Measurements from ENCODE around the gene CBFA2T2.
"Not testable (repeated sequence)": the region's sequence is repeated elsewhere in the genome, so short reads cannot be mapped to it uniquely, and the experiment has no call there.

CBFA2T2 gene

GRCh38 chr20:33490023-33490933 is at the start of gene CBFA2T2:
CBFA2T2 (plus strand) TSS chr20:33490096; CDS start chr20:33490268, 172 bp downstream.
- DNase-seq: no peak

- not testable (repeated sequence) for DNase-seq
Measured at GRCh38 chr20:33440562-33440961, 49.3 kb upstream of the CBFA2T2 start.

- DNase-seq: no peak
Measured at GRCh38 chr20:33441142-33441955, 48.5 kb upstream of the CBFA2T2 start.

GRCh38 chr20:33442136-33443005 is 47.5 kb upstream of the CBFA2T2 start:
- no peak for DNase-seq

- no peak for DNase-seq
Measured at GRCh38 chr20:33443006-33443511, 46.8 kb upstream of the CBFA2T2 start.

GRCh38 chr20:33443512-33444239 is 46.2 kb upstream of the CBFA2T2 start, which contains the start of gene SNTA1:
SNTA1 (minus strand) TSS chr20:33443763; CDS start chr20:33443620, 143 bp downstream.
- peak; percentile 92 for DNase-seq

- peak; percentile 24 for DNase-seq
Measured at GRCh38 chr20:33444797-33445560, 44.9 kb upstream of the CBFA2T2 start.

- DNase-seq: no peak
Measured at GRCh38 chr20:33445881-33446625, 43.8 kb upstream of the CBFA2T2 start.

GRCh38 chr20:33450867-33451266 is 39.0 kb upstream of the CBFA2T2 start:
- DNase-seq: no peak

- peak; percentile 73 for DNase-seq
Measured at GRCh38 chr20:33456916-33457642, 32.8 kb upstream of the CBFA2T2 start.

GRCh38 chr20:33459599-33459998 is 30.3 kb upstream of the CBFA2T2 start:
- no peak for DNase-seq

- DNase-seq: no peak
Measured at GRCh38 chr20:33460711-33461110, 29.2 kb upstream of the CBFA2T2 start.

- no peak for DNase-seq
Measured at GRCh38 chr20:33463332-33464101, 26.4 kb upstream of the CBFA2T2 start.

- DNase-seq: not testable (repeated sequence)
Measured at GRCh38 chr20:33464759-33465158, 25.1 kb upstream of the CBFA2T2 start.

- DNase-seq: no peak
Measured at GRCh38 chr20:33465481-33466302, 24.2 kb upstream of the CBFA2T2 start.

- DNase-seq: no peak
Measured at GRCh38 chr20:33466303-33466646, 23.6 kb upstream of the CBFA2T2 start.

GRCh38 chr20:33470457-33470856 is 19.4 kb upstream of the CBFA2T2 start:
- no peak for DNase-seq

- no peak for DNase-seq
Measured at GRCh38 chr20:33470866-33471265, 19.0 kb upstream of the CBFA2T2 start.

Measured in CD4-positive, alpha-beta T cell treated with Interleukin-4 for 4 hours (primary cell).